Kidney tubule cell (primary cell): ENCODE results near the gene UMODL1.
A peak's percentile ranks its signal among the peaks of the same experiment; 100 is the strongest.
"Not testable (repeated sequence)": the region's sequence is repeated elsewhere in the genome, so short reads cannot be mapped to it uniquely, and the experiment has no call there.

Experiments
- DNase-seq: peaks from one replicate; pipeline ENCODE4 v3.0.0-alpha.2; 2018; ENCODE audit warnings: low spot score

The UMODL1 gene

DNA sequence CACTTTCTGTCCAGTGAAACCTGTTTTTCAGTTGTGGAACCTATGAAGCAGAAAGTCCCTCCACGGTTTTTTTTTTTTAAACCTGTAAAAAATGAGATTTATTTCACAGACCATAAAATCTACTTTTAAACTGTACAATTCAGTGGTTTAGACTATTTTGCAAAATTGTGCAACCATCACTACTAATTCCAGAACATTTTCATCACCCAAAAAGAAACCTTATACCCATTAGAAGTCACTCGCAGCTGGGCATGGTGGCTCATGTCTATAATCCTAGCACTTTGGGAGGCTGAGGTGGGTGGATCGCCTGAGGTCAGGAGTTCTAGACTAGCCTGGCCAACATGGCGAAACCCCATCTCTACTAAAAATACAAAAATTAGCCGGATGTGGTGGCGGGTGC, 45.4 kb downstream of the UMODL1 start:
- DNase-seq = not testable (repeated sequence)

DNA sequence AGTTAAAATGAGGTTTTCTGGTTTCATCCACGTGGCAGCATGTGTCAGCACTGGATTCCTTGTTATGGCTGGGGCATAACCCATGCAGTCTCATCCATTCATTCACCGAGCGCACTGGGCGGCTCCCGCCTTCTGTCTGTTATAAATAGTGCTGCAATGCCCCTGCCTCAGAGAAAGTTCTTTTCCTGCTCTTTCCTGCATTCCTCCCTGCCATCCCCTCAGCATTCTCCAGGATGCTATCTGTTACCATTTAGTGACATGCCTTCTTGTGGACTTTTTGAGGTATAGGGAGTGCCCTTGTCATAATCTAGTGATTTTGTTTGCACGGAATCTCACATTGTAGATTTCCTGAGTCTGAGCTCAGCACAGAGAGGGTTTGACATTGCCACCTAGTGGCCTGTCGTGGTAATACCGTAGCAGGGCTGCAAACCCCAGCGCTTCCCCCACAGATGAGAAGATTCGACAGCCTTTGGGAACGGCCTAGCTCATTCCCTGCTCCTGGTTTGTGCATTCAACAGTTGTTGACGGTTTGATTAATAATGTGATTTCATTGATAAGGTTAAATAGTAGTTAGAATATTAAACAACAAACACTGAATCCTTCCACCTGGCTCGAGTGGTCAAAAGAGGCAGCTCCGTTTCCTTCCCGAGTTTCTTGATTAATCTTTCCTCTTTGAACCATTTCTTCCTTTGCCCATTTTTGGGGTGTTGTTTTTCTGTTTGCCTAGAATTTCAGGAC, 46.3 kb downstream of the UMODL1 start:
- DNase-seq = peak; percentile 70

DNA sequence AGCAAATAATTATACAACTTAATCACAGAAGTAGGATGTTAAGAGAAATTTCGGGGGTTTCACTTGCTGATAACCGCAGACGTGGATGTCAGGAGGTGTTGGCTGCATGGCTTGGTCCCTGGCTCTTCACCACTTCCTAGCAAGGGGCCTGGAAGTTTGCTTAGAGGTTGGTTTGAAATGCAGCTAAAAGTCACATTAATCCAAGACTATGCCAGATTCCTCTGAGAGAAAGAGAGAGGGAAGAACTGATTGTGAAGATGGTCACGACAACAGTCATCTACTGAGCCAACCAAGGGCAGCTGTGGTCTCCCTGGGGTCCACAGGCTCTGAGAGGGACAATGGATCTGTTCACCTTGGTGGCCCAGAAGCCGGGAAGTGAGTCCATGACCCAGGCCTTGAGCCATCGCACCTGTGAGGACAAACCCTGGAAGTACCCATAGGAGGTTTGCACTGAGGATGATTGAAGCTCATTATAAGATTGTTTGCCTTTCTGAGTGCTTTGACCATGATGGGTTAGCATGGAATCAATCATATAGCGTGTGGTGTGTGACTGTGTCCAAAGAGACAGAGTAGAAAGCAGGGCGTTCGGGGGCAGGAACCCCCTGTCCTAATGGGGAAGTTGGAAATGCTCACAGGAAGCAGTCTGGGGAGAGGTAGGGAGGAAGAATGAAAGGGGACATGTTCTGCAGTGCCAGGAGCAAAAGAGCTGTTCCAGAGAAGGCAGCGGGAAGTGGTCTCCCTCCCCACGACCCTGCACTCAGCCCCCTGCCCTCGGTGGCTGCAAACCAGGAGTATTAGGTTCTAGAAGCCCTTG, 47.1 kb downstream of the UMODL1 start:
- no peak for DNase-seq

DNA sequence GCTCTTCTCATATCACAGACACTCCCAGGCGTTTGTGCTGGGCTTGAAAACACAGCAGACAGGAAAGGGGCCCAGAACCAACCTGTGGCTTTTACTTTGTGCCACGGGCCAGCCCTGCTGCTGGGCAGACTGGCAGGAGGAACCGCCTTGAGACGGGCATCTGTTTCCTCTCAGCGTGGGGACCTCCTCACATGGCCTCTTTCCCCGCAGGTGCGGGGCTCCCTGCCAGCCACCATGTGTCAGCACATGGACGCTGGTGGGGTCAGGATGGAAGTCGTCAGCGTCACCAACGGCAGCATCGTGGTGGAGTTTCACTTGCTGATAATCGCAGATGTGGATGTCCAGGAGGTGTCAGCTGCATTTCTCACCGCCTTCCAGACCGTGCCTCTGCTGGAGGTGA, 47.8 kb downstream of the UMODL1 start:
- no peak for DNase-seq

DNA sequence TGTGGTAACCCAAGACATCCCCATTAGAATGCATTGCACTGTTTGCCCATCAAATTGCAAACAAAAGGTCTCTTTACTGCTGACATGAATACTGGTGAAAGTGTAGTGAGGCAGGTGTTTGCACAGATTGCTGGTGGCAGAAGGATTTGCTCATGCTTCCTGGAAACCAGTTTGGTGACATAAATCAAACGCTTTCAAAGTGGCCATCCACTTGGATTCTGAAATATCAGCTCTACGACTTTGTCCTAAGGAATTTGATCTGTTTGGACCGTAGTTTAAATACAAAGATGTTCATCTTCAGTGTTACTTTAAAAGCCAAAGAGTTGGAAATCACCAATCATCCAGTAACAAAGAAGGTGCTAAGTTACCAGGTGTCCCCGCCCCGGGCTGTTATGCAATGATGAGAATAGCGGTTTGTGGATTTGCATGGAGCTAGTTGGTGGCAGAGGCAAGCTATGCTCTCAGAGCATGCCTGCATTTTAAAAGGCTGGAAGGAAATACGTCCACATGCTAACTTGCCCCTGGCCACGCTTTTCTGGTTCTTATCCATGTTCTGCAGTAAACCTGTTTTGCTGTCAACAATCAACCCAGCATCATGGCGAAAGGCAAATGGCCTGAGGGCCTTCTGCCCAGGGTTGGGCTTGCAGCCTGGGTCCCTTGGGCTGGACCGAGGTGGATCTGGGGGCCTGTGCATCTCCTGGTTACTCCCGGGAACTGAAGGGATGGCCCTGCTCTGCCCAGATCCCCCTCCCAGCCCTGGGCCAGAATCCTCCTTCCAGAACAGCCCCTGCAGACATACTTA, 49.2 kb downstream of the UMODL1 start:
- DNase-seq = no peak

DNA sequence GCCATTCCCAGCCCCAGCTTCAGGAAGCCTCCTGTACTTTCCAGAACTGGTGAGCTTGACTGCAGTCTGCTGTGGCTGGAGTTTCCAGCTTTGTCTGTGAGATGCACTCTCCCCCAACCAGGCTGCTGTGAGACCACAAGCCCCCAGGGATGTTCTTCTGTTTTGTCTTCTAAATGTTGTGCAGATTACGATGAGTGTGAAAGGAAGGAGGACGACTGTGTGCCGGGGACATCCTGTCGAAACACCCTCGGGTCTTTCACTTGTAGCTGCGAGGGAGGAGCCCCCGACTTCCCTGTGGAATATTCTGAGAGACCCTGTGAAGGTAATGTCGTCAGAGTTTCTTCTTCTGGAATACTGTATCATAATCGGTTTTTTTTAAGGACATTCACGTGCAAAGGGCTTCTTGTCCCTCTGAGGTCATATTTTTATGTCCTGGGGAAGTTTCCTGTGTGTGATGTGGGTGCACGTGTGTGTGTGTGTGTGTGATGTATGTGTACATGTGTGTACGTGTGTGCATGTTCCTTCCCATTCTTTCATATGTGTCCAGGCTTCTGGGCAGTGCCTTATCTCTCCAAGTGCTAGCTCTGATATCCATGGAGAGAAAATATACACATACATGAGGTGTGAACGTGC, 49.9 kb downstream of the UMODL1 start:
- DNase-seq = no peak

DNA sequence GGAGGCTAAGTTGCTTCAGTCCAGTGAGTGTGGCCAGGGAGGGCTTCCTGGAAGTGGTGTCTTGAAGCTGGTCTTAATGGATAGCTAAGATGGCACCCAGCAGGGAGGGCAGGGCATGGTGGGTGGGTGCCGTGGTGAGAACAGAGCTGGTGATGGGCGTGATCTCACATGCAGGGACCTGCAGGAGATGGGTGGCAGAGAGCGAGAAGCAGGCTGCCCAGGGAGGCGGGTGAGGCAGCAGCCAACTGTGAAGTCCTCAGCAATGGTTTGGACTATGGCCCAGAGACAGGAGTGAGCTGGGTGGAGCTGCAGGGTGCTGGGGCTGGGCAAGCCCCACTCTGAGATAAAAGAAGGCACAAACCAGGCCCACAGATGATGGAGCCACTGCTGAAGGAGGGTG, 50.7 kb downstream of the UMODL1 start:
- DNase-seq = no peak

DNA sequence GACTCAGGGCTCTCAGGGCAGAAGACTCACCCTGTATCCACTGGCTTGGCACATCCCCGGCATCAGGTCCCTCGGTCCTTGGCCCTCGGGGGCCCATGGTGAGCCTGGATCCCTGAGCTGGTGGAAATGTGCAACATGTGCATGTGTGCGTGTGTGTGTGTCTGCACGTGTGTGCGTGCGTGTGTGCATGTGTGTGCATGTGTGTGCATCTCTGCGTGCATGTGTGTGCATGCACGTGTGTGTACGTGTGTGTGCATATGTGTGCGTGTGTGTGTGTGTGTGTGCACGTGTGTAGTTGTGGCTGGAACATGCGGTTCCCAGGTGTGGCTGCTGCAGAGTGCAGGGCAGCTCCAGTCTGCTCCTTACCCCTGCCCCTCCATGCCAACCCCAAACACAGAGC, 51.3 kb downstream of the UMODL1 start:
- DNase-seq = no peak

DNA sequence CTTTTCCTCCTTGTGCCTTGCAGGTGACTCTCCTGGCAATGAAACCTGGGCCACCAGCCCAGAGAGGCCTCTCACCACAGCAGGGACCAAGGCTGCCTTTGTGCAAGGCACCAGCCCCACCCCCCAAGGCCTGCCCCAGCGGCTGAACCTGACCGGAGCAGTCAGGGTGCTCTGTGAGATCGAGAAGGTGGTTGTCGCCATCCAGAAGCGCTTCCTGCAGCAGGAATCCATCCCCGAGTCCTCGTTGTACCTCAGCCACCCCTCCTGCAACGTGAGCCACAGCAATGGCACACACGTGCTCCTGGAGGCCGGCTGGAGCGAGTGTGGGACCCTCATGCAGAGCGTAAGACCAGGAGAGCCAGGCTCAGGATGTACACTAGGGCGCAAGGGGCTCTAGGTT, 51.7 kb downstream of the UMODL1 start:
- no peak for DNase-seq

DNA sequence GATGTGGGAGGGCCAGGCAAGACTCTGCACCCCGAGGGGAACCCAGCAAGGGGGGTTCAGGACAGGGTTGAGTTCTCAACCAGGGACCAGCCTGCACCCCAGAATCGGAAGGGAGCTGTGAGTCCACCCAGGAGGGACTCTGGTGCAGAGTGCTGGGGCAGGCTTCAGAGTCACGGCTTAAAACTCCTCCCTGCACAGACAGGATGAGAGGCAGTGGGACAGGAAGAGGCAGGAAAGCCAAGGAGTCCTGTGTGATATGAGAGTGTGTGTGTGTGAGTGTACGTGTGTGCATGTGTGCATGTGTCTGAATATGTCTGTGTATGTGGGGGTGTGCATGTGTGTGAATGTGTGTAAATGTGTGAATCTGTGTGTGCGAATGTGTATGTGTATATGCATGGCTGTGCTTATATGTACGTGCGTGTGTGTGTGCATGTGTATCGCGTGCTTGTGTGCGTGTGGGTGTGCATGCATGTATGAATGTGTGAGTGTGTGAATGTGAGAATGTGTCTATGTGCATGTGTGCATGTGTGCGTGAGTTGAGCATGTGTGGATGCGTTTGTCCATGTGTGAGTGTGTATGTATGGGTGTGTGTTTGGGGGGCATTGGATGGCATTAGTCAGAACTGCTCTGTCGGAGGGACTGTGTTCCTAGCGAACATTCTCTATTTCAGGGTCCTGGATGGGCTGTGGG, 52.2 kb downstream of the UMODL1 start:
- DNase-seq = no peak

DNA sequence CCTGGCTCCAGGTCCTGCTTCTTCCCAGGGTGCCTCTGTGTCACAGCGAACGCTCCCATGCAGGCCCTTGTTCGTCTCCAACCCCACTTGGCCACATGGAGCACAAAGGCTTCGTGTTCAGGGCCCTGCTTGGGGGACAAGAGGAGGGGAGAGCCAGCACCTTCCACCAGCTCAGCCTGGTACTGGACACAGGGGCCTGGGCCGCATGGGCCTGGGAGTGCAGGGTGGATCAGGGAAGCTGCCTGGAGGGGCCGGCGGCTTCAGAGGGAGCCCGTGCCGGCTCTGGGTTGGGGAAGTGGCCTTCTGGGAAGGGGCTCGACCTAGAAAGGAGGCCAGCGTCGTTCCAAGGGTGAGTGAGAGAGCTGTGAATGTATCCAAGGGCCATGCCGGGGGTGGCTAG, 53.0 kb downstream of the UMODL1 start:
- DNase-seq = no peak

DNA sequence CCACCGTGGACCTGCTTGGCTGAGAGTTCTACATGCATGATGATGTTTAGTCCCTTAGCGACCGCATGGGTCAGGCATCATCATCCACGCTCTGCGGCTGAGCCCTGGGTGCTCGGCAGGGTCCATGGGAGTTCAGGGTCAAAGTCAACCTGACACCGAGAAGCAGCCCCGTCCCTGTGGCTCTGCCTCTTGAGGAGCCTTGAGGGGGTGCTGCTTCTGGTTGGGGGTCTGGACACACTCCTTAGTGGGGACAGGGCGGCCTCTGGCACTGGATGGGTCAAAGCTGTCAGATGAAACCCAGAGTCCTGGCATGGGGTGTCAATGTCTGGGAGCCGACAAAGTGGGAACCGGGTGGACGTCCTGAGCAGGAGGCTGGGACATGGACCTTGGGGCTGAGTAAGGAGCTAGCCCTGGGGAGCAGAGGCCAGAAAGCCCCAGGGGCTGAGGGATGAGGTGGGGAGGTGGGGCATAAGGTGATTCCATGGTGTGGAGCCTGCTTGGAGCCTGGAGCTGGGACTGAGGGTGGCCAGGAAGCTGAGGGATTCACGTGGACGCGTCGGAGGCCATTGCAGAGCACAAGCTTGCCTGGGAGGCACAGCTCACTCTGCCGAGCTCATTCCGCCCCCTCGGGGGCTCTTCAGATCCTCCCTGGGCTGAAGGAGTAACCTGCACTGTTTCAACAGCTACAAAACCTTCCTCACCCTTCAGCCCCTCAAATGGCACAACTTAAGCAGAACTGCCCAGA, 53.9 kb downstream of the UMODL1 start:
- DNase-seq = no peak

DNA sequence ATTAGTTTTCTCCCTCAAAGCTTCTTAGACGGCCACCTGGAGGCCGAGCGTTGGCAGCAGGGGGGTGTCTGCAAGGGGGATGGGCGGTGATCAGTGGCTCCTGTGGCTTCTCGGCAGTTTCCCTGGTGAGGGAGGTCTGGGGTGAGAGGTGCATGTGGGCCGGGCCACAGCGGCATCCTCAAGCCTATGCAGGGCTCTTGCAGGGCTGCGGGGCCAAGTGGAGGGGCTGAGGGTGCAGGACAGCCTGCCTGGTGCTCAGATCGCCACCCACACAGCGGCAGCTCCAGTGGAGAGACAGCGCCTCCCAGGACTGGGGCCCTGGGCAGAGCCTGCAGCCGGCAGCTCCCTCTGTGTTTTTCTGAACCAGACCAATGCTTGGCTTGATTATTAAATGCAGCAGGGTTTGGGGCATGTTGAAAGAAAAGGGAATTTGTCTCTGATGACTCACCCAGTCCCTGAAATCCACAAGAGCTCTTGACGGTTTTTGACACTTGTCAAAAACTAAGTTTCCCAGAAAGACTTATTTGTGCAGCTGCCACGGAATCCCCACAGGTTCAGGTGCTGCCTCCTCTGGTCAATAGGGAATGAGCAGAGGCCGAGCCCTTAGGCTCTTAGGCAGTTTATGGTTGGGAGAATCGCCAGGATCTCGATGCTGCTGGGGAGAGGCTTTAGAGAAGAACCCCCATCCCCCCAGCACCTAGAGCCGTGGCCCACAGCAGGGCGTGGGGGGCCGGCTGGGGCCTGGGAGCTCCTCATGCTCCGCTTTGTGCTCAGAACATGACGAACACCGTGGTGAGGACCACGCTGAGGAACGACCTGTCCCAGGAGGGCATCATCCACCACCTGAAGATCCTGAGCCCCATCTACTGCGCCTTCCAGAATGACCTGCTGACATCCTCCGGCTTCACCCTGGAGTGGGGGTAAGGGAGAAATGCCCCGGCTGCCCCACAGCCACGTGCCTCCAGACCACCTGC, 54.7 kb downstream of the UMODL1 start:
- DNase-seq = peak; percentile 20

DNA sequence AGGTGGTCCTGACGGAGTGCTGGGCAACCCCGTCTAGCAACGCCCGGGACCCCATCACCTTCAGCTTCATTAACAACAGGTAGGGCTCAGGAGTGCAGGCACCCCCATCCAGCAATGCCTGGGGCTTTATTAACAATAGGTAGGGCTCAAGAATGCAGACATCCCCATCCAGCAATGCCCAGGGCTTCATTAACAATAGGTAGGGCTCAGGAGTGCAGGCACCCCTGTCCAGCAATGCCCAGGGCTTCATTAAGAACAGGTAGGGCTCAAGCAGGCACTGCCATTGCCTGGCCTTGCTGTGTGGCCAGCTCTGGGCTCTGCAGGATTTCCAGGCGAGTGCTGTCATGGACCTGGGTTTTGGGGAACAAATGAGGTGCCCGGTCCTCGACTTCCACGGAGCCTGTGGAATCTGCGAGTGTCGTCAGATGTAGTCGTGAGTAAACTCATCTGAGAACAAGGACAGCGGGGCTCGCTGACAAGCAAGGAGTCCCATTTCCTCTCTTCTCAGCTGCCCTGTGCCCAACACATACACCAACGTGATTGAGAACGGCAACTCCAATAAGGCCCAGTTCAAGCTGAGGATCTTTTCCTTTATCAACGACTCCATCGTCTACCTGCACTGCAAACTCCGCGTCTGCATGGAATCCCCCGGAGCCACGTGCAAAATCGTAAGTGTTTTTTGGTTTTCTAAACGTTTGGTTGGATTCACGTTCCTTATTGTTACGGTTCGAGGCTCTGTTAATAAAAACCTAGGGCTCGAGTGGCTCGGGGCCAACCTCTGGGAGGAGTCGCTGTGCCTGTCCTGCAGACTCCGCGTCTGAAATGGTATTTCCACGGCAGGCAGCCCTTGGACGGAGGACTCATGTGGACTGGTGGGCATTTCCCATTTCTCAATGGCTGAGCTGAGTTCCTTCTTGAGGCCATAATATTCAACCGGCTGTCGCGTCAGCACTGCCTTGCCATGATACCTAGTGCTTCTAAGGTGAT, 56.3 kb downstream of the UMODL1 start:
- peak; percentile 30 for DNase-seq

DNA sequence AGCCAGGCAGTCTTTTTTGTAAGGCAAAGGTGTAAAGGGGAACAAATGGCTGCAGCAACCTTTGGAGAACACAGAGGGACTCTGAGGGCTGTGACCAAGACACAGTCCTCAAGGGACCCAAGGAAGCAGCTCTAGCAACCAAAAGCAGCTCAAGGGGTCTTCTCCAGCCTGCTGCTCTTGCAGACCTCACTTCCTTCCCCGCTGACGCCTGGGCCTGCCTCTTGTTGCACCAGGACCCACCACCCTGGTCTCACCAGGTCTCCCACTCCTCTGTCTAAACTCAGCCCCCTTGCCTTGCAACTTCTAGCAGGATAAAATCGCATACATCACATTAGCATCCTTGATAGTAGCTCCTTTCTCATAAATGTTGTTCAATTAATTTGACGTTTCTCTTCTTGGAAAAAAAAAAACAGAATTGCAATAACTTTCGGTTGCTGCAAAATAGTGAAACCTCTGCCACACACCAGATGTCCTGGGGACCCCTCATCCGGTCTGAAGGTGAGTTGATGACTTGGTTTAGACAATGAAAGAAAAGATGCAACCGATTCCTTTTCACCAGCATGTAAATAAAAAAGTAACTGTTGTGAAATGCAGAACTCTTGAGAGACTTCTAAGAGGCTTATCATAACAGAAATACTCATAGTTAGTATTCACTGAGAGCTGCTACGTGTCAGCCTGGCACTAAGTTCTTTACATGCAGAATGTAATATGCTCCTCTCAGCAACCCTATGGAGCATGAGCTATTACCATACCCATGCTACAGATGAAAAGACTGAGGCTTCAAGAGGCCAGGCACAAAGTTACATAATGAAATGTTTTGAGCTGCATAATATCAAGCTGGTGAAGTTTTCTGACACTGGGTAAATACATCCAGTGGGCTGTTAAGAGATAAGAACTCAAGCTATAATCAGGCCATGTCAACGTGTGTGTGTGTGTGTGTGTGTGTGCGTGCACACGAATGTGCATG, 58.5 kb downstream of the UMODL1 start:
- DNase-seq = no peak

DNA sequence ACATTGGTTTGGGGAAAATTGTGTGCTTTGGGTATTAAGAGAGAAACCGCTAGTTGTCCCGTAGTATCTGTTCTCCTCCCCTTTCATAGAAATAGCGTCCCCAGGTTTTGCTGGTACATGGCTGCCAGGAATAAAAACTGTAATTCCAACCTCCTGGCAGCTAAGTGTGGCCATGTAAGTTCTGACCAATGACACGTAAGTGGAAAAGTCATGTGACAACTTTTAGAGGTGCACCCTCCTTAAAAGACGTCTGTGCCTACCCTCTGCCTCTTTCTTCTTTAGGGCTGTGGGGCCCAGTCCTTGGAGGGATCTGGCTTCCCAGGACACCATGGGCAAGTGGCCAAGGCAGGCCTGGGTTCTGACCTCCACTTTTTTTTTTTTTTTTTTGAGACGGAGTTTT, 59.3 kb downstream of the UMODL1 start:
- no peak for DNase-seq

DNA sequence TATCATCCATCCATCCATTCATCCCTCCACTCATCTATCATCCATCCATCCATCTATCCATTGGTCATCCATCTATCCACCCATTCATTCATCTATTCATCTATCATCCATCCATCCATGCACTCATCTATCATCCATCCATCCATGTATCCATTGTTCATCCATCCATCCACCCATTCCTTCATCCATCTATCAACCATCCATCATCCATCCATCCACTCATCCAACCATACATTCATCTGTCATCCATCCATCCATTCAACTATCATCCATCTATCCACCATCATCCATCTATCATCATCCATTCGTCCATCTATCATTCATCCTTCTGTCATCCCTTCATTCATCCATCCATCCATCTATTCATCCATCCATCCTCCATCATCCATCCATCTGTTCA, 61.1 kb downstream of the UMODL1 start:
- no peak for DNase-seq
